SIG-M5 treated with dmso at 0.1 percent for 504 hours (cell line): Measurements from ENCODE around the gene CHRNA4.

ENCODE experiments used
- DNase-seq: peaks from one replicate; lab custom pipeline; 2025; ENCODE audit not compliant: unreplicated experiment; lab: John Stamatoyannopoulos, UW

CHRNA4 gene

GRCh38 chr20:63378626-63379025, 17.5 kb upstream of the CHRNA4 start:
- no peak for DNase-seq

- DNase-seq, result no peak
Observed at GRCh38 chr20:63377951-63378381, 16.8 kb upstream of the CHRNA4 start.

- DNase-seq, result no peak
Observed at GRCh38 chr20:63377256-63377941, 16.2 kb upstream of the CHRNA4 start.

- DNase-seq, result no peak
Observed at GRCh38 chr20:63376283-63377250, 15.4 kb upstream of the CHRNA4 start.

- DNase-seq, result no peak
Observed at GRCh38 chr20:63375438-63375837, 14.3 kb upstream of the CHRNA4 start.

- DNase-seq, result no peak
Observed at GRCh38 chr20:63374504-63374903, 13.4 kb upstream of the CHRNA4 start.

- DNase-seq, result no peak
Observed at GRCh38 chr20:63373996-63374395, 12.8 kb upstream of the CHRNA4 start.

GRCh38 chr20:63372971-63373885, 12.1 kb upstream of the CHRNA4 start:
- no peak for DNase-seq

GRCh38 chr20:63371291-63371865, 10.2 kb upstream of the CHRNA4 start:
- DNase-seq, result no peak

GRCh38 chr20:63370618-63371187, 9.6 kb upstream of the CHRNA4 start:
- no peak for DNase-seq

GRCh38 chr20:63369724-63370617, 8.8 kb upstream of the CHRNA4 start:
- DNase-seq, result no peak

- DNase-seq, result no peak
Observed at GRCh38 chr20:63369024-63369530, 7.9 kb upstream of the CHRNA4 start.

- no peak for DNase-seq
Observed at GRCh38 chr20:63368151-63368550, 7.0 kb upstream of the CHRNA4 start.

- DNase-seq, result no peak
Observed at GRCh38 chr20:63367446-63368055, 6.4 kb upstream of the CHRNA4 start.

GRCh38 chr20:63366390-63367365, 5.5 kb upstream of the CHRNA4 start:
- no peak for DNase-seq

- no peak for DNase-seq
Observed at GRCh38 chr20:63365601-63366389, 4.6 kb upstream of the CHRNA4 start.
